GM21529 (cell line): ENCODE data around the gene BACE1-AS.

Source experiments
- ATAC-seq: cut with Tn5 transposase; IDR thresholded peaks from one replicate; pipeline ENCODE4 v1.9.1; 2021; ENCODE audit not compliant: unreplicated experiment

Gene BACE1-AS

GRCh38 chr11:117319214-117319840 is 28.2 kb downstream of the BACE1-AS start:
- ATAC-seq, result no peak

- ATAC-seq, result peak; percentile 3
Measured at GRCh38 chr11:117327255-117327566, 36.1 kb downstream of the BACE1-AS start.

GRCh38 chr11:117327567-117328374 is 36.6 kb downstream of the BACE1-AS start, which contains the start of gene CEP164:
Gene CEP164 (plus strand): TSS chr11:117327854. CDS start chr11:117338587, 10,733 bp downstream.
- ATAC-seq, result peak; percentile 96

GRCh38 chr11:117328375-117329010 is 37.3 kb downstream of the BACE1-AS start:
- no peak for ATAC-seq

- no peak for ATAC-seq
Measured at GRCh38 chr11:117332843-117333242, 41.7 kb downstream of the BACE1-AS start.

- no peak for ATAC-seq
Measured at GRCh38 chr11:117333917-117334316, 42.8 kb downstream of the BACE1-AS start.

GRCh38 chr11:117334896-117335295 is 43.8 kb downstream of the BACE1-AS start:
- no peak for ATAC-seq

GRCh38 chr11:117335399-117335798 is 44.3 kb downstream of the BACE1-AS start:
- ATAC-seq, result no peak

- no peak for ATAC-seq
Measured at GRCh38 chr11:117337076-117337475, 45.9 kb downstream of the BACE1-AS start.
